Type B pancreatic cell (in vitro differentiated cells): ENCODE results near the gene DAPP1. TPM values are rescaled to one million over a fixed set of nuclear protein-coding genes. Genes with fewer than 3 reads are reported as not detected.

Source experiments
- DNase-seq: peaks from one replicate; pipeline ENCODE4 v3.0.0; 2021; ENCODE audit warnings: mixed read lengths; ENCODE audit not compliant: unreplicated experiment; ENCODE audit errors: extremely low spot score
- H3K27ac Mint-ChIP-seq: 2 replicates; pipeline ENCODE4 v1.8.0; 2021; ENCODE audit warnings: mild to moderate bottlenecking, mixed read lengths
- H3K27me3 Mint-ChIP-seq: 2 replicates; pipeline ENCODE4 v1.8.0; 2021; ENCODE audit warnings: mixed read lengths
- H3K36me3 Mint-ChIP-seq: 2 replicates; pipeline ENCODE4 v1.8.0; 2021; ENCODE audit warnings: mixed read lengths
- H3K4me1 Mint-ChIP-seq: one replicate; pipeline ENCODE4 v1.8.0; 2021; ENCODE audit warnings: mixed read lengths; ENCODE audit not compliant: unreplicated experiment
- H3K4me3 Mint-ChIP-seq: 2 replicates; pipeline ENCODE4 v1.8.0; 2021; ENCODE audit warnings: mild to moderate bottlenecking, mixed read lengths
- H3K9me3 Mint-ChIP-seq: 2 replicates; pipeline ENCODE4 v1.8.0; 2021; ENCODE audit warnings: mixed read lengths
- total RNA-seq: library from RNA; stranded (reverse); gene quantifications from 2 replicates; pipeline ENCODE4 v1.2.1, GENCODE V29; 2021; ENCODE audit warnings: low replicate concordance
- TF ChIP-seq, protein P1 (sequence below): fragments of 200-600 bp; sonication (generic); conservative IDR thresholded peaks from 2 replicates; pipeline ENCODE4 v1.5.0; 2021; ENCODE audit warnings: antibody characterized with exemption, mild to moderate bottlenecking

Gene DAPP1
- total RNA-seq, 1 donor from 2014 or later, result 10.6 TPM

DNA sequence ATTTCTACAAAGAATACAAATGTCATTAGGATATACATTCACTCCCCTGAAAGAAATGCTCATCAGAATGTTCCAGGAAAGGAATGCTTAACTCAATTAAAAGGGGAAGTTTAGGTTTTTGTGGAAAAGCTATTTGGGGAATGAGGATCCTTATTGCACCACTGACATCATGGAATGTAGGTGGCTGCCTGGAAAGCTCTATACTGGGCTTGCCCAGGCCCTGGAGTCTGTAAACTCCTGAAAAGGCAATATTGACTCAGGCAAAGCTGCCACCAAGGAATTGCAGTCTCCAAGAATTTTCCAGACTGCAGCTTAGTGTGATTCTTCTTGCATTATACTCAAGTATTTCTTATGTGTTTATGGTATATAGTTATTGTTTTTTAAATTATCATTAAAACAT lies 15.7 kb downstream of the DAPP1 start:
- Mint-ChIP-seq H3K27ac (no peak overlapping the region), H3K36me3 (no peaks in the 10 kb centered on the region), H3K9me3 (peaks cover 4% of the 10 kb centered on the region), H3K4me3 (no peak overlapping the region), H3K27me3 (no peaks in the 10 kb centered on the region), H3K4me1 (no peaks in the 10 kb centered on the region)
- TF ChIP-seq, protein P1, sequence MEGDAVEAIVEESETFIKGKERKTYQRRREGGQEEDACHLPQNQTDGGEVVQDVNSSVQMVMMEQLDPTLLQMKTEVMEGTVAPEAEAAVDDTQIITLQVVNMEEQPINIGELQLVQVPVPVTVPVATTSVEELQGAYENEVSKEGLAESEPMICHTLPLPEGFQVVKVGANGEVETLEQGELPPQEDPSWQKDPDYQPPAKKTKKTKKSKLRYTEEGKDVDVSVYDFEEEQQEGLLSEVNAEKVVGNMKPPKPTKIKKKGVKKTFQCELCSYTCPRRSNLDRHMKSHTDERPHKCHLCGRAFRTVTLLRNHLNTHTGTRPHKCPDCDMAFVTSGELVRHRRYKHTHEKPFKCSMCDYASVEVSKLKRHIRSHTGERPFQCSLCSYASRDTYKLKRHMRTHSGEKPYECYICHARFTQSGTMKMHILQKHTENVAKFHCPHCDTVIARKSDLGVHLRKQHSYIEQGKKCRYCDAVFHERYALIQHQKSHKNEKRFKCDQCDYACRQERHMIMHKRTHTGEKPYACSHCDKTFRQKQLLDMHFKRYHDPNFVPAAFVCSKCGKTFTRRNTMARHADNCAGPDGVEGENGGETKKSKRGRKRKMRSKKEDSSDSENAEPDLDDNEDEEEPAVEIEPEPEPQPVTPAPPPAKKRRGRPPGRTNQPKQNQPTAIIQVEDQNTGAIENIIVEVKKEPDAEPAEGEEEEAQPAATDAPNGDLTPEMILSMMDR, result no peak
- no peak for DNase-seq

DNA sequence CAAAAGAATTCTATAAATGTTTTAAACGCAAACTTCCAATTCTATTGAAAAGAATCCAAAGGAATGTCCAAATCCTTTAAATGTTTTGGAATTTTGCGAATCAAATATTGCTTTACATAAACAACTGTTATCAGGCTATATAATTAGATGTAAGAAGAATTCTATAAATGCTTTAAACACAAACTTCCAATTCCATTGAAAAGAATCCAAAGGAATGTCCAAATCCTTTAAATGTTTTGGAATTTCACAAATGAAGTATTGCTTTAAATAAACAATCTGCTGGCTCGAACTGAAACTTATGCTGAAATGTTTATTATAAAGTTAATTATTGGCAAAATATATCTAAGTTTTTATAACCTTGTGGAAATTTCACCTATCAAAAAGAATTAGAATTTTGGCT lies 16.1 kb downstream of the DAPP1 start:
- H3K4me3 Mint-ChIP-seq, result no peak overlapping the region
- H3K27ac Mint-ChIP-seq, result no peak overlapping the region
- DNase-seq, result no peak
- TF ChIP-seq, protein P1, result no peak
- no peaks in the 10 kb centered on the region for H3K36me3 Mint-ChIP-seq
- H3K9me3 Mint-ChIP-seq, result peaks cover 4% of the 10 kb centered on the region
- no peaks in the 10 kb centered on the region for H3K27me3 Mint-ChIP-seq
- no peaks in the 10 kb centered on the region for H3K4me1 Mint-ChIP-seq

GRCh38 chr4:99833756-99834155 lies 17.1 kb downstream of the DAPP1 start:
- peaks cover 4% of the 10 kb centered on the region for H3K9me3 Mint-ChIP-seq
- no peaks in the 10 kb centered on the region for H3K27me3 Mint-ChIP-seq
- no peaks in the 10 kb centered on the region for H3K4me1 Mint-ChIP-seq
- TF ChIP-seq, protein P1, result no peak
- no peak overlapping the region for H3K4me3 Mint-ChIP-seq
- no peaks in the 10 kb centered on the region for H3K36me3 Mint-ChIP-seq
- no peak for DNase-seq
- no peak overlapping the region for H3K27ac Mint-ChIP-seq

GRCh38 chr4:99834569-99834968 lies 17.9 kb downstream of the DAPP1 start:
- Mint-ChIP-seq H3K9me3 (peaks cover 4% of the 10 kb centered on the region), H3K36me3 (no peaks in the 10 kb centered on the region), H3K27ac (no peak overlapping the region), H3K4me3 (no peak overlapping the region), H3K27me3 (no peaks in the 10 kb centered on the region), H3K4me1 (no peaks in the 10 kb centered on the region)
- DNase-seq, result no peak
- TF ChIP-seq, protein P1, result no peak

DNA sequence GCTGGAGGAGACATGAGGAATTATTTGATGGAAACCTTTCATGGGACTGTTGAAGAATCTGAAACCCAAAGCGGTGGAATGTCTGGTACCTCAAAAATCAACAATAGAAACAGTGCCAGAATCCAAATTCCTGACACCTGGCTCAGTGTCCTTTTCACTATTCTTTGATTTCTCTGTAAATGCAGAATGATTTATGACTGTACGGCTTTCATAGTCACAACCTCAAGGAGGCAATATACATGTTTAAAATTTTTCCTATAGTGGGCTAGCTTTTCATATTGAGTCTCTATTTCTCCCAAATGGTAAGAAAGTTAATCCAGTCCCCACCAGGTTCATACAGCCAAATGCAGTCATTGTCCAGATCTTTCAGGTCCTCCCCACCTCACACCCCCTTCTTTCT lies 19.3 kb downstream of the DAPP1 start:
- Mint-ChIP-seq H3K4me3 (no peak overlapping the region), H3K36me3 (no peaks in the 10 kb centered on the region)
- DNase-seq, result no peak

More for the DNA sequence above, 19.3 kb downstream of the DAPP1 start:
- Mint-ChIP-seq H3K9me3 (peaks cover 4% of the 10 kb centered on the region), H3K27ac (no peak overlapping the region), H3K4me1 (no peaks in the 10 kb centered on the region), H3K27me3 (no peaks in the 10 kb centered on the region)
- TF ChIP-seq, protein P1, result no peak
